HG03064 (cell line): ENCODE results near the gene ABCA7.

ENCODE experiments used
- ATAC-seq: cut with Tn5 transposase; IDR thresholded peaks from one replicate; pipeline ENCODE4 v1.9.1; 2021; ENCODE audit warnings: low read depth; ENCODE audit not compliant: unreplicated experiment

ABCA7 gene

DNA sequence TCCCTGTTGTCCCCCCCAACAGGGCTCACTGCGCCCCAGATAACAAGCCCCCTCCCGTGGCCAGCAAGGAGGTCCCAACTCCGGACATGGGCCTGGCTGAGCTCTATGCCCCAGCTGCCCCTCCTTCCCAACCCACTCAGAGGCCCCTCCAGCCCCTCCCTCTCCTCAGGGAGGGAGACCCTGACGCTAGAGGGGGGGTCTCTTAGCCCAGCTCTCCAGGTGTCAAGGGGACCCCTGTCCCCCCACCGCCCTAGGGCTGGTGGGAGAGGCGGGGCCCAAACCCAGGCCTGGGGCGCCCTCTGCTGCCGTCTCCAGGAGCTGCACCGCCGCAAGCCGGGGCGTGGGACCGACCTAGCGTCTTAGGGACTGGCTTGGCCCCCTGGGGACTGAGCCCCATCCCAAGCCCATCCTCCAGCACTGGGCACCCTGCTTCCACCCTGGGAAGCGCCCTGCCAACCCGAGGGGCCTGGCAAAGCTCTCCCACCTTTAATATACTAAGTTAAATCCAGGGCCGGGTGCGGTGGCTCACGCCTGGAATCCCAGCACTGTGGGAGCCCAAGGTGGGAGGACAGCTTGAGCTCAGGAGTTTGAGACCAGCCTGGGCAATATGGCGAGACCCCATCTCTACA is 38.3 kb upstream of the ABCA7 start:
- no peak for ATAC-seq

GRCh38 chr19:1002600-1002999 is 37.3 kb upstream of the ABCA7 start:
- ATAC-seq, result no peak

GRCh38 chr19:1003283-1003682 is 36.6 kb upstream of the ABCA7 start:
- no peak for ATAC-seq

- ATAC-seq, result no peak
Measured at GRCh38 chr19:1004204-1004802, 35.6 kb upstream of the ABCA7 start.

- no peak for ATAC-seq
Measured at GRCh38 chr19:1004803-1005664, 34.9 kb upstream of the ABCA7 start.

- no peak for ATAC-seq
Measured at GRCh38 chr19:1006711-1007398, 33.1 kb upstream of the ABCA7 start.

DNA sequence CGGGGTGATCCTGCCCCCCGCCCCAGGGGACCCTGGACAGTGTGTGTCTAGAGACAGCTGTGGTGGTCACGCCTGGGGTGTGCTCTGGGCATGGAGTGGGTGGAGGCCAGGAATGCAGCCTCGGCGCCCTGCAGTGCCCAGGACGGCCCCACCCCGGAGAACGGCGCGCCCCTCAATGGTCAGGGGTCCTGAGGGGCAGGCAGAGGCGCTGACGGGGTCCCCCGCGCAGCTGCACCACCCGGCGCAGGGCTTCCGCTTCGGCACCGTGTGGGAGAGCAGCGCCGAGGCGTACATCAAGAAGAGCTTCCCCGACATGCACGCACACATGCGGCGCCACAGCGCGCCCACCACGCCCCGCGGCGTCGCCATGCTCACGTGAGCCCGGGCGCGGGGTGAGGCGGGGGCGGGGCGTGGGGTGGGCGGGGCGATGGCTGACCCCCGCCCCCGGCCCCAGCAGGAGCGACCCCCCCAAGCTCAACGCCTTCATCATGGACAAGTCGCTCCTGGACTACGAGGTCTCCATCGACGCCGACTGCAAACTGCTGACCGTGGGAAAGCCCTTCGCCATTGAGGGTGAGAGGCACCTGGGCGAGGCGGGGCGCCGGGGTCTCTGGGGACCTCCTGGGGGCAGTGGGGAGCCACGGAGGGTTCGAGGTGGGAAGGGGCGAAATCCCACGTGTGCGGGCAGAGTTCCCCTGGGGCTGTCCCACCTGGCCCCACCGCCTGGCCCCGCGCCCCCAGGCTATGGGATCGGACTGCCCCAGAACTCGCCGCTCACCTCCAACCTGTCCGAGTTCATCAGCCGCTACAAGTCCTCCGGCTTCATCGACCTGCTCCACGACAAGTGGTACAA is 32.3 kb upstream of the ABCA7 start:
- no peak for ATAC-seq

DNA sequence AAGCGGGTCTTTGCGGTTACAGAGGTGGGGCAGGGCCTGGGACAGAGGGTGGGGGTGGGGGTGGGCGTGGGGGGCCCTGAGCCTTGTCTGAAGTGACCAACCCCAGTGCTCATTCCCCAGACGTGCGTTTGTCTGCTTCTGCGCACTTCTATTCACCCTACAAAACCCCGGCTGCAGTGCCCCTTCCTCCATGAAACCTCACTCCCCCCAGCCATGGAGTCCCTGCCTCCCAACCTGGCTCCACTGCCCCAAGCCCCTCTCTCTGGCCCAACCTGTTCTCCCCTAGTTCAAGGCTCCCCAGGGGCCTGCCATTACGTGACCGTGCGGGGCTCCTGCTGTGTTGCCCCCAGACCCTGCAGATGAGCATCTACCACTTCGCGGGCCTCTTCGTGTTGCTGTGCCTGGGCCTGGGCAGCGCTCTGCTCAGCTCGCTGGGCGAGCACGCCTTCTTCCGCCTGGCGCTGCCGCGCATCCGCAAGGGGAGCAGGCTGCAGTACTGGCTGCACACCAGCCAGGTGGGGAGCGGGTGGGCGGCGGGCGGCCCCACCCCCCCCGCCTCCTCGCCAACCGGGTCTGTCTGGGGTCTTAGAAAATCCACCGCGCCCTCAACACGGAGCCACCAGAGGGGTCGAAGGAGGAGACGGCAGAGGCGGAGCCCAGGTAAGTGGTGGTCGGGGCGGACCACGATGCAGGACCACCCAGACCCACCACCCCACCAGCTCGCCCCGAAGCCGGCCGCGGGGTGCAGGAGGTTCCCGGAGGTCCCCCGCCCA is 31.5 kb upstream of the ABCA7 start:
- ATAC-seq, result no peak

DNA sequence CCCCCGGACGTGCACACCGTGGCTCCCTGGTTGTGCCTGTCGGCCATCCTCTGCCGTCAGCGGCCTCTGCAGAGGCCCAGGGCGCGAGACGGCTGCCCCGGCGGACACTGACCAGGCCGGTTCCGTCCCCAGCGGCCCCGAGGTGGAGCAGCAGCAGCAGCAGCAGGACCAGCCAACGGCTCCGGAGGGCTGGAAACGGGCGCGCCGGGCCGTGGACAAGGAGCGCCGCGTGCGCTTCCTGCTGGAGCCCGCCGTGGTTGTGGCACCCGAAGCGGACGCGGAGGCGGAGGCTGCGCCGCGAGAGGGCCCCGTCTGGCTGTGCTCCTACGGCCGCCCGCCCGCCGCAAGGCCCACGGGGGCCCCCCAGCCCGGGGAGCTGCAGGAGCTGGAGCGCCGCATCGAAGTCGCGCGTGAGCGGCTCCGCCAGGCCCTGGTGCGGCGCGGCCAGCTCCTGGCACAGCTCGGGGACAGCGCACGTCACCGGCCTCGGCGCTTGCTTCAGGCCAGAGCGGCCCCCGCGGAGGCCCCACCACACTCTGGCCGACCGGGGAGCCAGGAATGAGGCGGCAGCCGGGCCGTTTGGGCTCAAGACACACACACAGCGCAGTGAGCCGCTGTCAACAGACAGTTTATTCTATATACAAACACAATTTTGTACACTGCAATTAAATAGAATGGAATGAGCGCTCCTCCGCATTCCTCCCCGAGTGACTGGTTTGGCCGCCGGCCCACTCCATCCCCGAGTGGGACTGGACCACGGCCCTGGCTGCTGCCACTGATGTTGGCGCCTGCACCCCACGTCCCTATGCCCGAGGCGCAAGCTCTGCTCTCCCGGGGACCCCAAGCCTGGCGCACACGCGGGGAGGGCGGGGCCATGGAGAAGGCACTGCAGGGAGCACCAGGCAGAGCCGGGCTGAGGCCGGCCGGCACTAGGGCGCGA is 30.6 kb upstream of the ABCA7 start:
- ATAC-seq, result no peak

GRCh38 chr19:1009981-1010538 is 29.8 kb upstream of the ABCA7 start:
- ATAC-seq, result no peak

DNA sequence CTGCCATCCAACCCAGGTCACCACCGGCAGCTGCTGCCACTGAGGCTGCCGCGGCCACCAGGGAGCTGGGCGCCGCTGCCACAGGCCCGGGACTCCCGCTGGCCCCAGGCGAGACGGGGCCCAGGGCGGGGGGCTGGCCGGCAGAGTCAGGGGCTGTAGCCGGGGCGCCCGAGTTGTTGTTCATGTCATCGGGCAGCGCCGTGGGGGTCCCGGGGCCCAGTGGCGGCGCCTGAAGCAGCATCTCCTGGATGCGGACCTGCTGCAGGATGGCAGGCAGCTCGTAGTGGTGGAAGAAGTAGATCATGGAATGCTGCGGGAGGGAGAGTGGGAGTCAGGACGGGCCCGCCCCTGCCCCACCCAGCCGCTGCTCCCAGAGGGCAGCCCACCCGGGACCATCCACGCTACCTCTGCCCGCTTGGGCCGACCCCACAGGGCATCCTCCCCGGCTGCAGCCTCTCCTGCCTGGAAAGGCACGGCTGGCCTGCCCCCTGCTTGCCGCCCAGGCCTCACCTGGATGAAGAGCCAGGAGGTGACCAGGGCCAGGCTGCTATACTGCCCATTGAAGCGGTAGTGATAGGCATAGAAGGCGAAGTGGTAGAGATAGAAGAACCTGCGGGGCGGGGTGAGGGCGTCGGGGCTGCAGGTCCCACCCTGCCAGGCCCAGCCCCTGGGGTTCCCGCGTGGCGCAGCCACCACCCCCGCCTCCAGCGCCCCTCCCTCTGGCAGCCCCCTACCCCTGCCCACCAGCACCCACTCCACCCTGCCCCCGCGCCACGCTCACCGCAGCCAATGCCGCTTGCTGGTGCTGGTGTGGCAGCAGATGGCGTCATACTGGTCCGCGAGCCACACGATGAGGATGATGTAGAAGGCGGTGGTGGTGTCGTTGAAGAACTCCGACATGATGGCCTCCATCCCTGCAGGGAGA is 29.1 kb upstream of the ABCA7 start:
- ATAC-seq, result no peak

- no peak for ATAC-seq
Measured at GRCh38 chr19:1011831-1012333, 28.0 kb upstream of the ABCA7 start.

- ATAC-seq, result no peak
Measured at GRCh38 chr19:1012334-1012733, 27.6 kb upstream of the ABCA7 start.

- ATAC-seq, result no peak
Measured at GRCh38 chr19:1013218-1013617, 26.7 kb upstream of the ABCA7 start.

DNA sequence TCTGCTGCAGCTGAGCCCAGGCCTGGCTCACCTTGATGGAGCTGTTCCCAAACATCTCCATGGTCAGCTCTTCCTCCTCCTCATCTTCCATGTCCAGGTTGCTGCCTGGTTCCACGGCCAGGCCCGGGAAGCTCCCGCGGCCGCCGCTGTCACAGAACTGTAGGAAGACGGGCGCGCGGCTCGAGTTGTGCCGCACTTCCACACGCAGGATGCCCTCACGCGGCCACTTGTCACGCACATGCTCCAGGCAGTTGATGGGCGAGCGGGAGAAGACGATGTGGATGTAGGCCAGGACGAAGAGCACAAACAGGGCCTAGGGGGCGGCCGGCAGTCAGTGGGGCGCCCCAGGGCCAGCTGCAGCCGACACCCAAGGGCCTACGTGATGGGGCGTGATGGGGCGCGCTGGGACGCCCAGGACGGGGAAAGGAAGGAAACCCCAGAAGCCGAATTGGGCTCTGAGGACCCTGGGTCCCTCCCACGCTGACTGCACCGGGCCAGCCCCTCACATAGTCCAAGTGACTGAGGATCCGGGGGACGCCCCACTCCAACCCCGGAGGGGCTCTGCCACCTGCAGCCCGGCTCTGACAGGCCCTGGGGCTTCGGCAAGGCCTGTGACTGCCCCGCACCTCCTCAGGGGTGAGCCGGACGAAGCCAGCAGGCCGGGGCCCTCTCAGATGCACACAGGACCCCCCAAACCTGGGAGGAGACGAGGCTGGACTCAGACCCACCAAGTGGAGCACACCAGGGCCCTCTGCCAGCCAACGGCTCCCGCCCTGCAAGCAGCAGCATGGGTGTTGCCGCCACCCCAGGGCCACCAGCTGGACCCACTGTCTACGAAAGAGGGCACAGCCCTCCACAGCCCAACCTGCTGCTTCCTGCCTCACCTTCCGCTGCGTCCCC is 25.5 kb upstream of the ABCA7 start:
- ATAC-seq, result no peak
